ENCODE measurements around the gene DEFB126.
"Not testable (repeated sequence)": the region's sequence is repeated elsewhere in the genome, so short reads cannot be mapped to it uniquely, and the experiment has no call there.

DEFB126 gene, protein sequence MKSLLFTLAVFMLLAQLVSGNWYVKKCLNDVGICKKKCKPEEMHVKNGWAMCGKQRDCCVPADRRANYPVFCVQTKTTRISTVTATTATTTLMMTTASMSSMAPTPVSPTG

GRCh38 chr20:142290-142689 lies at the start of gene DEFB126:
Gene DEFB126 (plus strand): TSS chr20:142590. CDS start chr20:142629, 39 bp downstream.
- DNase-seq = no peak

DNA sequence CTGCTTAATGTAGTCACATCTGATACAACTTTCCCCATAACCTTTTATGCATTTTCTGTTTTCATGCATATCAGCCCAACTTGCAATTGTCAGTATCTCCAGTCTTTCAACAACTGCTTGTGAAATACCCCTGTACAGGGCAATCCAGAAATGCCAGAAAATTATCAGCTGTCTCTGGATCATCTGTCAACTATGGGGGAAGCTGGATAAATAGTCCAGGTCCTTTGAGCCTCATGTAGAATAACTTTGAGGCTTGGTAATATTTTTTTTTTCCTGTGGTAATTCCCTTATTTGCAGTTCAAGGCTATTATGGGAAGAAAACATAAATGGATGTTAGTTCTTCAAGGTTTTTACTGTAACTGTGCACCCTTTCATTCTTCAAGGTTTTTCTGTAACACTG lies 48.7 kb upstream of the DEFB126 start:
- no peak for DNase-seq

DNA sequence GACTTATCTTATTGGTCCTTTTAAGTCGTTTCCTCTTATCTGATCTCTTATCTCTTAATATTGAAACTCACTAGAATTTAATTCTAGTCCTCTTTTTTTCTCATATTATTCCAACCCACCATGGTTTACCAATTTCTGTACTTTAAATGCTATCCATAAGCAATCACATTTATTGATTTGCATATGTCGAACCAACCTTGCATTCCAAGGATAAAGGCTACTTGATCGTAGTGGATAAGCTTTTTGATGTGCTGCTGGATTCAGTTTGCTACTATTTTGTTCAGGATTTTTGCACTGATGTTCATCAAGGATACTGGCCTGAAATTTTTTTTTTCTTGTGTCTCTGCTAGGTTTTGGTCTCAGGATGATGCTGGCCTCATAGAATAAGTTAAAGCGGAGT lies 47.2 kb upstream of the DEFB126 start:
- DNase-seq = no peak

DNA sequence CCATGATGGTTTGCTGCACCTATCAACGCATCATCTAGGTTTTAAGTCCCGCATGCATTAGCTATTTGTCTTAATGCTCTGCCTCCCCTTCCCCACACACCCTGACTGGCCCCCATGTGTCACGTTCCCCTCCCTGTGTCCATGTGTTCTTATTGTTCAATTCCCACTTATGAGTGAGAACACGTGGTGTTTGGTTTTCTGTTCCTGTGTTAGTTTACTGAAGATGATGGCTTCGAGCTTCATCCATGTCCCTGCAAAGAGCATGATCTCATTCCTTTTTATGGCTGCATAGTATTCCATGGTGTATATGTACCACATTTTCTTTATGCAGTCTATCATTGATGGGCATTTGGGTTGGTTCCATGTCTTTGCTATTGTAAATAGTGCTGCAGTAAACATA lies 44.7 kb upstream of the DEFB126 start:
- not testable (repeated sequence) for DNase-seq

DNA sequence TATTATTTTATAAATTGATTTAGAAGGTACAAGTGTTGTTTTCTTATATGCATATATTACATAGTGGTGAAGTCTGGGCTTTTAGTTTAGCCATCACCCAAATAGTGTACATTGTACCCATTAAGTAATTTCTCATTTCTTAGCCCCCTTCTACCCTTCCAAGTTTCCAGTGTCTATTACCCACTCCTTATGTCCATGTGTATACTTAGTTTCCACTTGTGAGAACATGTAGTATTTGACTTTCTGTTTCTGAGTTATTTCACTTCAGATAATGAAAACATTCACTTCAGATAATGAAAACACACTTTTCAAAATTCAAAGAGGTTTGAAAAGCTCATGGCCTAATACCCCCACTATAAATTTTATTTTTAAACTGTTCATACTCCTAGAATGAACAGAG lies 40.4 kb upstream of the DEFB126 start:
- no peak for DNase-seq

DNA sequence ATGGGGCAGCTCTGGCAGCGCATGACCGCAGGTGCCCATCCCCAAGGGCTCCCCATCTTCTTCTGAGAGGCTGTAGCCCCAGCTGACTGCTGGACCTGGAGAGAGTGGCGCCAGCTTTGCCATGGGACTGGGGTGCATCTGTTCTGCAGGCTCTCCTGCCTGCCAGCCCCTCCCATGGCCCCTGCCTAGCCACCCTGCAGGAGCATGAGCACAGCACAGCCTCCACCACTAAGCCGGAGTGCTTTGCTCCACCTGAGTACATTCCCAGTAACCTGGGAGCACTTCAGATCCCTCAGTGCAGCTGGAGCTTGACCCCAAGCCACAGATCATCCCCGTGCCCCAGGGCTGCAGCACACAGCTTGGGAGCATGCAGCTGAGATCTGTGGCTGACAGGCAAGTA lies 38.9 kb upstream of the DEFB126 start:
- DNase-seq = no peak

DNA sequence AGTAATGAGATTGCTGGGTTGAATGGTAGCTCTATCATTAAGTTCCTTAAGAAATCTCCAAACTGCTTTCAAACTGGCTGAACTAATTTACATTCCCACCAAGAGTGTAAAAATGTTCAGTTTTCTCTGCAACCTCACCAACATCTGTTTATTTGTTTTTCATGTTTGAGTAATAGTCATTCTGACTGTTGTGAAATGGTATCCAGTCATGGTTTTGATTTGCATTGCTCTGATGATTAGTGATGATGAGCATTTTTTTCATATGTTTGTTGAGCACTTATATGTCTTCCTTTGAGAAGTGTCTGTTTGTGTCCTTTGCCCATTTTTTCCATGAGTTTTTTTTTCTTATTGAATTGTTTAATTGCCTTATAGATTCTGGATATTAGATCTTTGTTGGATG lies 30.0 kb upstream of the DEFB126 start:
- no peak for DNase-seq

GRCh38 chr20:117518-117917 lies 24.9 kb upstream of the DEFB126 start:
- DNase-seq = no peak

- DNase-seq = not testable (repeated sequence)
Measured at GRCh38 chr20:129786-130323, 12.5 kb upstream of the DEFB126 start.

DNA sequence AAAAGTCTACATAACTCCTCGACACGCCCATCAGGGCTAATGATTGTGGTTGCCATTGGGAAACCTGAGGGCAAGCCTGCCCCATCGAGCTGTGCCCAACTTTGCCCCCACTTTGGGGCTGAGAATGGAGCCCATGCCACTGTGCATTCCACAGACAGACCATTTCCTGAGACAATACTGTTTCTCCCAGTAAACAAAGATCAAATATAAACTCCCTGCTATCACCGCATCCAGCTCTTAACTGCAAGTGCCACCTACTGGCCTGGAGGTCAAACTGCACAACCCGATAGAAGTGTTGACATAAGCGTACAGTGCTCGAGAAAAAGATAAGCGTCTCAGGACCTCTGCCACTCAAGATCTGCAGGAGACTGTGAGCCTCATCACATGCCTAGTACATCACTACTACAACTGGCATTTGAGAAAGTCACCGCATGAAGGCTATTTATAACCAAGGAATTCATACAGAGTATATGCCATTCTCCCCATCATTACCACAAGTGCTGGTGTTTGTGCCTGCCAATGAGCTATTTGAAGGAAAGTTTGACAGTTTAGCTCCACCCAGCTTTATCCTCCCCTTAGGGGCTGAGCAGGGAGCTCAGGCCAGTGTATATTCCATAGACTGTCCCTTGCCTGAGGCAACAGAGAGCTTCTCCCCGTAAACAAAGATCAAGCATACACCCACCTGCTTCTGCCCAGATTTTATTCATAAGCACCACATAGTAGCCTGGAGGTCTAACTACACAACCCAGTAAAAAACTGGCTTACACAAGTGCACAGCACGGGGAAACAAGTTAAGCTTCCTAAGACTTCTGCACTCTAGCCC lies 4.5 kb upstream of the DEFB126 start:
- DNase-seq = no peak

GRCh38 chr20:145877-146276 lies 3.5 kb downstream of the DEFB126 start:
- no peak for DNase-seq

DNA sequence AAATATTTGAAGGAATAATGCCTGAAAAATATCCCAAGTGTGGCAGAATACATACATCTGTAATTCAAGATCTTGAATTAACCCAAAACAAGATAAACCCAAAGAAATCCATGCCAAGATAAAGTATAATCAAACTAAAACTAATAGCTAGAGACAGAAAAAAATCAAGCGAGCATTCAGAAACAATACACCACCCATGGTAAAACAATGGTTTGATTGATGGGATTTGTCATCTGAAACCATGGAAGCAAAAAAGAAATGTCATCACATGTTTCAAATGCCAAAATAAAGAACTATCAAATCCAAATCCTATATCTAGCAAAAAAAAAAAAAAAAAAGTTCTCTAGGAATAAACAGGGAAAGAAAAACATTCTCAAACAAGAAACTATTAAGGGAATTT lies 9.7 kb downstream of the DEFB126 start:
- DNase-seq = no peak

GRCh38 chr20:157154-157553 lies 14.8 kb downstream of the DEFB126 start, which contains the start of gene DEFB127:
Gene DEFB127 (plus strand): TSS chr20:157454. CDS start chr20:157545, 91 bp downstream.
- DNase-seq = no peak

DNA sequence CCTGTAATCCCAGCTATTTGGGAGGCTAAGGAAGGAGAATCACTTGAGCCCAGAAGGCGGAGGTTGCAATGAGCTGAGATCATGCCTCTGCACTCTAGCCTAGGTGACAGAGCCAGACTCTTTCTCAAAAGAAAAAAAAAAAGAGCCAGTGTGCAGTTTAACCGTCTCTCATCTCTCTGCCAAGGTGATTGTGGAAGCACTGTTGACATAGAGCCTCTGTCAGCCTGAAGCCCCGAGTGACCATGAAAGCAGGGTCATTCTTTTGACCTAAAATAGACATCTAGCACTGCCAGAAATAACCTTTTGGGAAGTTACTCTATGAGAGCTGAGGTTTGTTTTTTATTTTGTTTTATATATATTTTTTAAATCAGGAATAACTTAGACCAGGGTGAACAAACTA lies 22.2 kb downstream of the DEFB126 start:
- no peak for DNase-seq

DNA sequence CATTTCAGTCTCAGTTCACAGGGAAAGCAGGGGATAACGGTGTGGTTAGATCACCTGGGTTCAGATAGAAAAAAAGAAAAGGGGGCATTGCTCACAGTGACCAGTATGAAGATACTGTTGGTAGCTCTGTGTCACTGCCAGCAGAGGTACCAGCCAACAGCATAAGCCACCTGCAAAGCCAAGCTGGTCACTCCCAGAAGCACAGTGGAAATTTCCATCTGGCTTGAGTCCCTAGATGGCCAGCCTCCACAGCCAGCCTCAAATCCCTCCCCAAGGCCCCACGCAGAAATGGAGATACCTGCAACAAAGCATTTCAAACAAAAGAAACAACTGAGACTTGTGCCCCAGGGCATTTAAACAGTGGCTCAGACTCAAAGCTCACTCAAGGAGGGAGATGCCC lies 26.5 kb downstream of the DEFB126 start:
- no peak for DNase-seq

DNA sequence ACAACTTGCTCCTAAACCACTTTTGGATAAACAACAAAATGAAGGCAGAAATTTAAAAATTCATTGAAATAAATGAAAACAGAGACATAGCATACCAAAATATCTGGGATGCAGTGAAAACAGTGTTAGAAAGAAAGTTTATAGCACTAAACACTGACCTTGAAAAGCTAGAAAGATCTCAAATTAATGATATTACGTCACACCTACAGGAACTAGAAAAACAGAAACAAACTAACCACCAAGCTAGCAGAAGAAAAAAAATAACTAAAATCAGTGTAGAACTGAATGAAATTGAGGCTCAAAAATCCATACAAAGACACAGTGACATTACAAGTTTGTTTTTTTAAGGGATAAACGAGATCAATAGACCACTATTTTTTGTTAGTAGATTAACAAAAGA lies 41.9 kb downstream of the DEFB126 start:
- no peak for DNase-seq

- DNase-seq = no peak
Measured at GRCh38 chr20:187733-188132, 45.3 kb downstream of the DEFB126 start.

DNA sequence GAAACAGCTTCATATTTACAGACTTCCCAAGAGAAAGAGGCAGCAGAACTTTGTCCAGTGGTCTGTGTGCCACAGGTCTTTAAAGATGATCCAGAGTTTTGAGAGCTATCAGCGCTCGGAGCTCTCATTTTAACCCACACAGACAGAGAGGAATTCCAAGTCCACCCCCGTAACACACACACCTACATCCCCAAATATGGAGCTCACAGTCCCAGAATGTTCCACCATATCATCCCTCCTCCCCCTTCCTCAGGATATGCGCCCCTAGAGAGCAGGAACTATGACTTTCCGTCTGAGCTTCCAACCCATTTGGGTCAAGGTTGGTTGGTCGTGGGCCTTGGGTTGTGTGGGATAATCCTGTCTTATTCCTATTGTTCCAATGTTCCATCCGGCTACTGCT lies 47.2 kb downstream of the DEFB126 start, which contains the start of gene DEFB128:
DEFB128 (minus strand) TSS at position 101 of the 400 bp plus-strand sequence; CDS start at position 13, 88 bp downstream.
- DNase-seq = no peak

Data from activated naive CD4-positive, alpha-beta T cell (primary cell).